Breast epithelium (tissue), 3 donors: Measurements from ENCODE around the gene CARD14.

ENCODE experiments used
- CTCF ChIP-seq, 3 donors: fragments of 450-650 bp; IDR thresholded peaks; one replicate each; pipeline ENCODE4 v1.5.1; 2016 to 2017; ENCODE audit warnings: antibody characterized with exemption in 3 of 3, mild to moderate bottlenecking in 3 of 3, moderate library complexity in 3 of 3
- POLR2A ChIP-seq: fragments of 450-650 bp; IDR thresholded peaks from one replicate; pipeline ENCODE4 v1.6.1; 2016; ENCODE audit warnings: antibody characterized with exemption, mild to moderate bottlenecking, moderate library complexity

GRCh38 chr17:80195141-80195540 lies 25.3 kb downstream of the CARD14 start:
- TF ChIP-seq POLR2A, result no peak
- no peak for TF ChIP-seq CTCF (IDR thresholded peaks at IDR 0.05)
